GM20431 (cell line): ENCODE results near the gene LNX2.

ENCODE experiments used
- in situ Hi-C: fragments of 300-500 bp; cut with MseI, MboI; formaldehyde crosslinking; loops from one replicate; pipeline ENCODE4 v1.15.0; 2020; ENCODE audit warnings: low sequenced_read_pairs; ENCODE audit not compliant: unreplicated experiment

Gene LNX2

DNA sequence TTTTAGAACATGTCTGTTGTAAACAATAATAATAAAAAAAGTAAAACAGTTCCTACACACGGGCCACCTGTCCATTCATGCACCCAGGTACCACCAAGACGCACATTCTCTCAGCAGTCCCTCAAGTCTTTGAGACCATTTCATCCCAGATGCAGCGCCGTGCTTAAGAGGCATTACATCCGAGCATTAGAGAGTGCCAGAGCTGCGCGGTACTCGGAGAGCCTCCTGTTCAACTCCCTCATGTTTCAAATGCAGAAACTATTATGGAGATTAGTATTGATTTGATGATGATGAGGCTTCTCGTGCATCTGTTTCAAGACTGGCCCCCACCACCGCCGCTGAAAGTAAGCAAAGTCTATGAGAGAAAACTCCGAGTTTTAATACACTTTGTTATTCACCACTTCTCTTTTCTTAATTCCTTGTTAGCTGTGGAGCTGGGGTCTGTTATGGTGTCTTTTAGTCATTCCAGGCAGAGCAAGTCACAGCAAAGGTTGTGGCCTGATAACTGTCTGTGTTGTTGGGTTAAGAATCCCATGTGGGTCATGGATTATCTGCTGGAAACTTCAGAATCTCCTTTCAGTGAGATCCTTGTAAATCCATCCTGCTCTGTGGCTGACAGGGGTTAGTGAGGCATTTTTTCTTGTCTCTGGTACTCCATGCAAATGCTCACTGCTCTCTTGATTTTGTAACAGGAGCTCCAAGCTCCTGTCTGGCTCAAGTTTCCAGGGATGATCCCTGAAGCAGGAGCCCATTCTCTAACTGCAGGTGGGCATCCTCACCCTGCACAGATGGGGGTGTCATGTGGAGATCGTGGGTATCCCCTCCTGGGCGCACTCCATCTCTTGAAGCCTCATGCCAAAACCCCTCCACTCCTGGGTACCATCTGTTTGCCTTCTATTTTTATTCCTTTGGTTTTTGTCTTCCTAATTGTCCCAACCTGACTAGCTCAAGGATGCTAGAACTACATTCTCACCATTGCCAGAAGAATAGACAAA, 95.1 kb downstream of the LNX2 start:
- in situ Hi-C loops = loop anchor here (25.0 kb wide), 1 partner anchor 437 kb away; the partner anchor contains the start of gene CDX2

DNA sequence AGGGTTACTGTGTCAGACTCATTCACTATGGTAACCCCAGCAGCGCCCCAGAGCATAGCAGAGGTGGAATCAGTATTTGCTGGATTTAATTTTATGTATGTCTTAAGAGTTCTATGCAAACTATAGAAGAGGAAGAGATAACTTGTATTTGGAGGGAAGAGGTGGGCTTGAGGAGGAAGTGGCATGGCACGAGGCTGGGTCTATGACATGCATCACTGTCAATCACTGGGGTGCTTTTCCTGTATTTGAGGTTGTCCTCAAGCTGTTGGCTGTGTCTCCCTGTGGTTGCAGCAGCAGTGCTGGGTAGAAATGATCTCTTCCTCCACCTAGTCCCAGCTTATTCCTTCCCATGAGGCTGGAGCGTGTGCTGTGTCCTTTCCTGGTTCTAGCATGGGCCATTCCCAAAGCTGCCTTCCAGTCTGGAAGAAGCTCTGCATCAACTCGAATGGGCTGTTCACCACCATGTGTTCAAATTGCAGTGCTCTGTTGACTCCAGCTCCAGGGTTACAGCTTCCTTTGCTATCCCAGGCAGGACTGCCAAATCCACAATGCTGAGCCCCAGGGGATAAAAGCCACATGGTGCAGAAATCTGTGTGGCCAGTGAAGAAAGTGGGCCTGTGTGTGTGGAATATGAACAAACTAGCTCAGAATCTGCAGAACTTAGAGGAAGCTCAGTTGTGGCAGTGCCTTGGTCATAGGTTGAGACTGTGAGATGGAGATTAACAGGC, 96.8 kb downstream of the LNX2 start:
- in situ Hi-C loops = no loop called here

DNA sequence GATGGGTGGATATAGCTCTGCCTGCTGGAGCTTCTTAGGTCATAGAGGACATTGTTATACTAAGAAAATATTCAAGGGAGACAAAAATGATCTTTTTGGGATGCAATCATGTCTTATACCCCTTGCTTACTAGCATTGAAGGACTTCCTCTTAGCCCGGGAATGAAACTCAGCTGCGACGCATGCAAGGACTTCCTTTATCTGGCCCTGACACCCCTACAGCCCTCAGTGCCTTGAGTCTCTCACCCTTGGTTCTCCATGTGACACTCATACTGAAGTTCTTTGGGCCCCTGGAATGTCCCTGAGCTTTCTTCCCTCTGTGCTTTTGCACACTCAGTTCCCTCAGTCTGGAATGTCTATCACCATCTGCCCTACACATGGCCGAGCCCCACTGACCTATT, 97.5 kb downstream of the LNX2 start:
- in situ Hi-C loops = no loop called here

DNA sequence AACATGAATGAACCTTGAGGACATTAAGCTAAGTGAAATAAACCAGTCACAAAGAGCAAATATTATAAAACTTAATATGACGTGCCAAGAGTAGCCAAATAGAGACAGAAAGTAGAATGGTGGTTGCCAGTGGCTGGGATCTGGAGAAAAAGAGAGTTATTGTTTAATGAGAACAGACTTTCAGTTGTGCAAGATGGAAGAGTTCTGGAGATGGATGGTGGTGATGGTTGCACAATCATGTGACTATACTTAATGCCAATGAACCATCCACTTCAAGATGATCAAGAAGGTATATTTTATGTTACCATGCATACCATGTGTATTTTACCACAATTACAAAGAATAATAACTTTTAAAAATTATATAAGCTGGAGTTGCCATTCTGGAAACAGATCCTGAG, 104.2 kb downstream of the LNX2 start:
- in situ Hi-C loops = no loop called here

DNA sequence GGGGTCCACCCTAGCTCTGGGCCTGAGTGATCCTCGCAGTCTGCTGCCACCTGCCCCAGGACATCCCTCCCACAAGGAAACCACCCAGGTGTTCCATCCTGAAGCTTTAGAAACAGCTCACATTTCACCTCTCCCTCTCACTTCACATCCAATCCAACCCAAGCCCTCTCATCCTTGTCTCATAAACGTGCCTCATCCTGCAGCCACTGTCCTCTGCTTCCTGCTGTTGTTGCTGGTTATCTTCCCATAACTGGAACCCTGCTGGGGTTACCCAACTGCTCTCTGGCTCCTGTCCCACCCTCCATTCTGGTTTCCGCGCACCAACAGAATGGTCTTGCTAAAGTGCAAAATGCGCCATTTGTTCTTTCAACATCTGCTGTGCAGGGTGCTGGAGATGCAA, 110.2 kb downstream of the LNX2 start:
- in situ Hi-C loops = no loop called here

DNA sequence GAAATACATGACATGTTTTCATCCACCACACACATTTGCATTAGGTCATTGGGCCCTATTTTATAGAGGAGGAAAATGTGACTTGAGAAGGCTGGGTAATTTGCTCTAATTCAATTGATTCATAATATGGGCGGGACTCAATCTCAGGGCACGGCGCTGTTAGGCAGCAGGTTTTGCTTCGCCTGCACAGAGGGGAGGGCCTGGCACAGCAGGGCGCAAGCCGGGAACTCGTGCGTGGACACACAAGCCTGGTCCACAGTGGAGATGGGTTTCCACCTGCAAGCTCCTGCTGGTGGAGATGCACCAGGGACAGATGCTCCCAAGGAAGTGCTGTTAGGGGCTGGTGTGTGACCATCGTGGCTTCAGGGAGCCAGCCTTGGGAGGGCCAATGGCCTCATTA, 111.5 kb downstream of the LNX2 start:
- in situ Hi-C loops = no loop called here

DNA sequence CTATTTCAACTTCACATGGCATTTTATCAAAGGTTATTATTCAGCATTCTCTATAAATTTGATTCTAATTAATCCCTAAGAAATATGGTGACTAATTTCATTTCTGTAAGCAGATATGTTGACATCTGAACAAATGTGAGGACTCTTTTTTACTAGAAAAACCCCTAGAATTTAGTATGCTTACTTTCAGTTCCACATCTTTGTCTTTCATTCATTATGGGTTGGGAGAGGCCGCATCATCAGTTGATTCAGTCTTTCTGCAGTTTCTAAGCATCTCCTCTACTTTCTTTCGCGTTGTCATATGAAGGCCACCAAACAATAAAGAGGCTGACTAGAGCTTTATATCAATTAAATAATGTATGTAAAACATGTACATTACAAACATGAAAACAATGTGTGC, 114.5 kb downstream of the LNX2 start:
- in situ Hi-C loops = no loop called here

DNA sequence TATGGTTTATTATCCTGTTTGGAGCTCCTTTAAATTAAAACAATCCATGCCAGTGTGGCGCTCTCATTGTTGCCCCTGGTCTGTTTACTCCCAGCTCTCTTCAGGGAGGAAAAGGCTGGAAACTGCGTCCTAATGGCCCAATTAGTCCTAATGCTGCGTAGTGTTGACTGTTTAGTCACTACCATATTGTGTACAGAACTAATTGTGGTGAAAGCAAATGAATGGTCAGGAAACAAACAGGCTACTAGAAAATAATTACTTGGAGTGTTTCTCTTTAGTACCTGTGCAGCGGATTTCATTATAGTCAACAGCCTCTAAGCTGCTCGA, 115.5 kb downstream of the LNX2 start:
- in situ Hi-C loops = no loop called here

DNA sequence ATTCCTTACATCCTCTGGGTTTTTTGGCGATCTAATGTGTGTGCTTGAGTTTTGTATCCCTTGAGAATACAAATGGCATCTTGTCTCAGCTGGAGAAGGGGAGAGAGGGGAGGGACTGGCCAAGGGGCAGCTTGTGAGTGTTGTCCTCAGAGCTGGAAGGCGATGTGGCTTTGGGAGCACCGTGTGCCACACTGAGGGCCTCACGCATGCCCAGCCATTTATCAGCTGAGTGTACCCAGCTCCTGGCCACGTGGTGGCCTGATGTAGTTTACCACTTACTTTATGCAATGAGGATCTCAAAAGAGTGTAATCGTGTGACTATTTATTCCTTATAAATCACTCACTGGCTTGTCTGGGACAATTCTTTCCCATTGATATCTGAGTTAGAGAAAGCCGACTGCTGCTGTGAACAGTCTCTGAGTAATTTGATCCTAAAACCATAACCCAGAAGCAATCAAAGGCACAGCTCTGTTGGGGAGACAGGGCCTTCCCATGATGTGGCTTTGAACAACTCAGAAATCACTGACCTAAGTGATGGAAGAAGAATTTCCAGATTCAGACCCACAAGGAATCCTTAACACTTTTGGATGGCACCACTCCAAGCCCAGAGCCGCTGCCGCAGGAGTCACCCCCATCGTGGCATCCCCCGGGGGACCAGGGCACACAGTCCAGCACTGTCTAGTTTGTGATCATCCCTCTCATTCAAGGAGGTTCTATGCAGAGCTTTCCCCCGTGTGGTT, 116.0 kb downstream of the LNX2 start:
- in situ Hi-C loops = no loop called here

DNA sequence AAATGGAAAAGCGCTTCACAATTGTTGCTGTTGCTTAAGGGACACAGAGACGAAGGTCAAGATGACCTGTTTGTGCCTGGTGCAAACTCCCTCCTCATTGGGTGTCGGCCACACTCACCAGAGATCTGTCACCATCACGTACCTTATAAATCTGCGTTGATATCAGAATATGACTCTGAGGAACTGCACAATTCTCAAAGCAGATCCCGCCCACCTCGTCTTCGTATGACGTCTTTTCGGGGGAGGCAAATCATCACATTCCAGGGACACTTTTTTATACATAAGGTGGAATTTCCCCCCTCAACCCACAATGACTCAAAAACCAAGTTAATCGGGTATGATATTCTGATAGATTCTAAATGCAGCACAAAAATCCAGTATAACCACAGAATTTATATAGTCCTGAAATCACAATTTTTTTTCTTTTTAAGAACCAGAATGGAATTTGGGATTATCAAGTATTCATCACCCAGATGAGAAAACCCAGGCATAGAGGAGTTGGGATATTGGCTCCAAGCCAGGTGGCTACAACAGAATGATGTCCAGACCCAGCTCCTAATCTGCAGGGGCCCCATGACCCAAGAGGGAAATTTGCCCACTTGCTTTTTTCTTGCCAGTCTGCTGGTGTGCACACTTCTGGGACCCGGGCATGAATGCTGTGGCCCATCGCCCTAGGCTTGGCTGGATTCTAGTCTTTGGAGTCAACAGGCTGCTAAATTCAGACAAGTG, 119.4 kb downstream of the LNX2 start:
- in situ Hi-C loops = no loop called here

DNA sequence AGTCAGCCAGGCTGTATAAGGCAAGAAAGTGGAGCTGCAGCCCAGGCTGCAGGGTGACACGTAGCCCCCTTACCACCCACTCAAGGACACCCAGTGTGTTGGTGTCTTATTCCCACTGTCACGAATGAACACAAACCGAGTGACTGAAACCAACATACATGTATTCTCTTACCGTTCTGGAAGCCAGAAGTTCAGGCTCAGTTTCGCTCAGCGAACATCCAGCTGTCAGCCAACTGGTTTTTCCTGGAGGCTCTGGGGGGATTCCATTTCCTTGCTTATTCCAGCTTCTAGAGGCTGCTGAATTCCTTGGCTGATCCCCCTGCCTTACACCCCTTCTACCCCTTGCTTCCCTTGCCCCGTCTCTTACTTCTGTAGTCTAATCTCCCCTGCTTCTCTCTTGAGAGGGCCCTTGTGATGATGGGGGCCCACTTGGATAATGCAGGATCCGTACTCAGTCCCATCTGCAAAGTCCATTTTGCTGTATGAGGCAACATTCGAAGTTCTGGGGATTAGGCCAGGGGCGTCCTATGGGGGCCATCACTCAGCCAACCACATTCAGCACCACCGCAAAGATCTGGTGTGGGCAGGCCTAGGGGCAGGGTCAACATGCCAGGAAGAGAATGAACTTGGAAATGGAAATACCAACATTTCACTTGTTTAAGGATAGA, 122.6 kb downstream of the LNX2 start:
- in situ Hi-C loops = no loop called here

DNA sequence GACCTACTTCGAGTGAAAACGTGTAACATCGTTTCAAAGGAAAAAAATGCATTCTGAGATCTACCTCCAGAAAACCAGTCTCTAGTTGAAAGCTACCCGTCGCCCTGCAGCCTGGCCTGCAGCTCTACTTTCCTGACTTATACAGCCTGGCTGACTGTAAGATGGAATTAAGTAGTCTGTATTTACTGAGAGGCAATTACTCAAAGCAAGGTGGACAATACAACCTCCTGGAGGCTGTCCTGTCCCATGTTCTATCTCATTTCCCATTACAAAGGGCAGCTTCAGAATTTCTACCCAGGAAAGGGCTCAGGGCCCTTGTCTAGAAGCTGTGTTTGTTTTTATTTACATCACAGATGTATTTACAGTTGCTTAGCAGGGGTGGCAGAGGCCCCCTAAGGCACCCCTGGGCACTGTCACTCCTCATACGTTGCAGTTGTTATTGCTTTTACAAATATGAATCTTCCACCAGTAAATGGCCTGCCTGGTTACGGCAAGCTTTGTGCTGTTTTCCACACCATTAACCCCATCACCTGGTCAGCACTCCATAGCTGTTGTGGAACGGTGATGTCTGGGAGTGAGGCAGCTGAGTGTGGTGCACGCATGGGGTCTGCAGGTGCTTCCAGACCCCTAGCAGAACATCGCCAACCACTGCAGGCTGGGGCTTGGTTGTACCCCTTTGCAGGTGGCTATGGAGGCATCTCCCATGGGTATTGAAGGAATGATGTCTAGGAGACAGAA, 123.6 kb downstream of the LNX2 start:
- in situ Hi-C loops = no loop called here

DNA sequence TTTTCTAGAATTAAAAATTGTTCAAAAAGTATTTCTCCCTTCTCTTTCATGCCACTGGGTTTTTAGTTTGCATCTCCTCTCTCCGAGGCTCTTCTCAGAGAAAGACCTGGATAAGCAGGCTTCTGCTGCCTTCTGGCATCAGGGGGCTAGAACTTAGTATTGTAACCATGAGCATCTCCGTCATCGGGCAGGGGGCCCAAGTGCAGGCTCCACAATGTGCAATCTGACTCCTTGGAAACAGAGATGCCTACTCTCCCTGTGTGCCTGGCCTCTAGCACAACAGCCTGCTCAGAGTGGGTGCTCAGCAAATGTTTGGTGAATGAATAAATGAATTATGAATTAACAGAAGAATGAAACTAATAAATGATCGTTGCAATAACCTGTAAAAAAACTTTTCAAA, 124.3 kb downstream of the LNX2 start:
- in situ Hi-C loops = no loop called here
